HEK293T (cell line): ENCODE data around the gene HOXD12.

Experiments used
- CTCF ChIA-PET: fragments of 350-600 bp; formaldehyde crosslinking; extraction: SDS; loops from one replicate; lab custom pipeline; 2021; ENCODE audit warnings: antibody characterized with exemption, inconsistent platforms; lab: Yijun Ruan, JAX
- POLR2A ChIA-PET: fragments of 350-600 bp; formaldehyde crosslinking; extraction: SDS; loops from one replicate; lab custom pipeline; 2020; ENCODE audit warnings: antibody characterized with exemption, inconsistent platforms; lab: Yijun Ruan, JAX
- DNase-seq: peaks from one replicate; pipeline ENCODE4 v3.0.0; 2012; ENCODE audit warnings: mixed read lengths; ENCODE audit errors: extremely low spot score
- ARNT ChIP-seq: fragments of 450-650 bp; IDR thresholded peaks from 2 replicates; pipeline ENCODE4 v1.6.1; 2017; ENCODE audit warnings: mild to moderate bottlenecking
- BHLHE40 ChIP-seq: fragments of 450-650 bp; IDR thresholded peaks from 2 replicates; pipeline ENCODE4 v1.6.1; 2016; ENCODE audit warnings: mild to moderate bottlenecking, moderate library complexity, borderline replicate concordance
- CTBP1 ChIP-seq: fragments of 450-650 bp; IDR thresholded peaks from 2 replicates; pipeline ENCODE4 v1.6.1; 2016; ENCODE audit warnings: borderline replicate concordance
- ELF4 ChIP-seq: fragments of 450-650 bp; IDR thresholded peaks from 2 replicates; pipeline ENCODE4 v1.6.1; 2017; ENCODE audit warnings: antibody characterized with exemption
- FOXA1 ChIP-seq: fragments of 450-650 bp; IDR thresholded peaks from 2 replicates; pipeline ENCODE4 v1.6.1; 2016; ENCODE audit warnings: mild to moderate bottlenecking
- FOXK2 ChIP-seq: fragments of 450-650 bp; IDR thresholded peaks from 2 replicates; pipeline ENCODE4 v1.6.1; 2016; ENCODE audit warnings: mild to moderate bottlenecking
- FOXM1 ChIP-seq: fragments of 450-650 bp; IDR thresholded peaks from 2 replicates; pipeline ENCODE4 v1.6.1; 2017; ENCODE audit warnings: mild to moderate bottlenecking, borderline replicate concordance
- HDGF ChIP-seq: fragments of 450-650 bp; IDR thresholded peaks from 2 replicates; pipeline ENCODE4 v1.6.1; 2017; ENCODE audit warnings: antibody characterized with exemption, borderline replicate concordance
- L3MBTL2 ChIP-seq: fragments of 450-650 bp; conservative IDR thresholded peaks from 2 replicates; pipeline ENCODE4 v1.6.1; 2016; ENCODE audit warnings: mild to moderate bottlenecking
- LEF1 ChIP-seq: fragments of 450-650 bp; IDR thresholded peaks from 2 replicates; pipeline ENCODE4 v1.6.1; 2017; ENCODE audit warnings: mild to moderate bottlenecking, borderline replicate concordance
- NFRKB ChIP-seq: fragments of 450-650 bp; IDR thresholded peaks from 2 replicates; pipeline ENCODE4 v1.6.1; 2016; ENCODE audit warnings: mild to moderate bottlenecking, moderate library complexity
- SP1 ChIP-seq: fragments of 450-650 bp; IDR thresholded peaks from 2 replicates; pipeline ENCODE4 v1.6.1; 2017
- SUZ12 ChIP-seq: fragments of 450-650 bp; IDR thresholded peaks from 2 replicates; pipeline ENCODE4 v1.6.1; 2016; ENCODE audit warnings: mild to moderate bottlenecking
- TARDBP ChIP-seq: fragments of 450-650 bp; IDR thresholded peaks from 2 replicates; pipeline ENCODE4 v1.6.1; 2016
- ZNF384 ChIP-seq: fragments of 450-650 bp; IDR thresholded peaks from 2 replicates; pipeline ENCODE4 v1.6.1; 2016
- TF ChIP-seq, protein P1 (sequence below): fragments of 450-650 bp; IDR thresholded peaks from 2 replicates; pipeline ENCODE4 v1.6.1; 2016

Gene HOXD12

GRCh38 chr2:176084611-176085119 is 14.9 kb upstream of the HOXD12 start:
- DNase-seq = no peak
- TF ChIP-seq FOXM1 (no peak), CTBP1 (no peak), LEF1 (no peak), ELF4 (no peak), ZNF384 (no peak), HDGF (no peak), SUZ12 (no peak), L3MBTL2 (no peak), FOXA1 (no peak), NFRKB (no peak), FOXK2 (no peak), BHLHE40 (no peak), TARDBP (no peak), SP1 (no peak), ARNT (no peak)
- TF ChIP-seq, protein P1, sequence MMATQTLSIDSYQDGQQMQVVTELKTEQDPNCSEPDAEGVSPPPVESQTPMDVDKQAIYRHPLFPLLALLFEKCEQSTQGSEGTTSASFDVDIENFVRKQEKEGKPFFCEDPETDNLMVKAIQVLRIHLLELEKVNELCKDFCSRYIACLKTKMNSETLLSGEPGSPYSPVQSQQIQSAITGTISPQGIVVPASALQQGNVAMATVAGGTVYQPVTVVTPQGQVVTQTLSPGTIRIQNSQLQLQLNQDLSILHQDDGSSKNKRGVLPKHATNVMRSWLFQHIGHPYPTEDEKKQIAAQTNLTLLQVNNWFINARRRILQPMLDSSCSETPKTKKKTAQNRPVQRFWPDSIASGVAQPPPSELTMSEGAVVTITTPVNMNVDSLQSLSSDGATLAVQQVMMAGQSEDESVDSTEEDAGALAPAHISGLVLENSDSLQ = no peak
- POLR2A ChIA-PET = no interaction called here
- CTCF ChIA-PET = interaction anchor here (1.0 kb wide), 1 partner anchor 13 kb away, joined by 5 read pairs; no protein-coding TSS in a partner anchor

- CTCF ChIA-PET = interaction anchor here (1.0 kb wide), 2 partner anchors 9 to 12 kb away, joined by 3 to 5 read pairs; no protein-coding TSS in a partner anchor
- TF ChIP-seq ARNT (no peak), L3MBTL2 (no peak), FOXM1 (no peak), SP1 (no peak), FOXK2 (no peak), SUZ12 (no peak), FOXA1 (no peak), HDGF (no peak), NFRKB (no peak)
- TF ChIP-seq, protein P1 = no peak
Measured at GRCh38 chr2:176085120-176085788, 14.3 kb upstream of the HOXD12 start.

GRCh38 chr2:176085861-176086771 is 13.5 kb upstream of the HOXD12 start:
- CTCF ChIA-PET = interaction anchor here (1.0 kb wide), 2 partner anchors 8 to 11 kb away, joined by 3 to 5 read pairs; no protein-coding TSS in a partner anchor

More at GRCh38 chr2:176085120-176085788, 14.3 kb upstream of the HOXD12 start:
- DNase-seq = no peak
- POLR2A ChIA-PET = no interaction called here

GRCh38 chr2:176087330-176088047 is 12.1 kb upstream of the HOXD12 start:
- CTCF ChIA-PET = interaction anchor here (0.6 kb wide), 1 partner anchor 10 kb away, joined by 4 read pairs; no protein-coding TSS in a partner anchor
- TF ChIP-seq HDGF (no peak), ARNT (no peak), ZNF384 (no peak)
- POLR2A ChIA-PET = interaction anchor here (0.7 kb wide), 1 partner anchor 17 kb away, joined by 4 read pairs; no protein-coding TSS in a partner anchor
- DNase-seq = no peak

More at GRCh38 chr2:176085861-176086771, 13.5 kb upstream of the HOXD12 start:
- TF ChIP-seq SUZ12 = no peak
- TF ChIP-seq SP1 = no peak
- TF ChIP-seq, protein P1 = no peak
- TF ChIP-seq ARNT = no peak
- TF ChIP-seq L3MBTL2 = no peak
- TF ChIP-seq BHLHE40 = no peak
- TF ChIP-seq TARDBP = no peak
- TF ChIP-seq ZNF384 = no peak
- DNase-seq = no peak
- POLR2A ChIA-PET = no interaction called here
